GM06990 (cell line): Measurements from ENCODE around the gene PTPRN2.

Experiments used
- DNase-seq: peaks from one replicate; pipeline ENCODE4 v3.0.0-alpha.2; 2011; ENCODE audit not compliant: insufficient read length; ENCODE audit errors: extremely low read depth
- H3K27me3 ChIP-seq: replicated peaks from 2 replicates; pipeline ENCODE4 v1.6.0; 2011; ENCODE audit warnings: low read length; ENCODE audit not compliant: control insufficient read depth, insufficient read depth
- H3K36me3 ChIP-seq: 2 replicates; pipeline ENCODE4 v1.5.1; 2011; ENCODE audit warnings: low read length; ENCODE audit not compliant: control insufficient read depth, insufficient read depth
- H3K4me3 ChIP-seq: replicated peaks from 2 replicates; pipeline ENCODE4 v1.5.1; 2011; ENCODE audit warnings: low read depth, mild to moderate bottlenecking, control low read depth, low read length
- CTCF ChIP-seq: IDR thresholded peaks from 2 replicates; pipeline ENCODE4 v1.5.1; 2011; ENCODE audit warnings: low read length, control low read depth, mild to moderate bottlenecking, inconsistent platforms; ENCODE audit not compliant: insufficient read depth, poor library complexity, severe bottlenecking

The PTPRN2 gene

DNA sequence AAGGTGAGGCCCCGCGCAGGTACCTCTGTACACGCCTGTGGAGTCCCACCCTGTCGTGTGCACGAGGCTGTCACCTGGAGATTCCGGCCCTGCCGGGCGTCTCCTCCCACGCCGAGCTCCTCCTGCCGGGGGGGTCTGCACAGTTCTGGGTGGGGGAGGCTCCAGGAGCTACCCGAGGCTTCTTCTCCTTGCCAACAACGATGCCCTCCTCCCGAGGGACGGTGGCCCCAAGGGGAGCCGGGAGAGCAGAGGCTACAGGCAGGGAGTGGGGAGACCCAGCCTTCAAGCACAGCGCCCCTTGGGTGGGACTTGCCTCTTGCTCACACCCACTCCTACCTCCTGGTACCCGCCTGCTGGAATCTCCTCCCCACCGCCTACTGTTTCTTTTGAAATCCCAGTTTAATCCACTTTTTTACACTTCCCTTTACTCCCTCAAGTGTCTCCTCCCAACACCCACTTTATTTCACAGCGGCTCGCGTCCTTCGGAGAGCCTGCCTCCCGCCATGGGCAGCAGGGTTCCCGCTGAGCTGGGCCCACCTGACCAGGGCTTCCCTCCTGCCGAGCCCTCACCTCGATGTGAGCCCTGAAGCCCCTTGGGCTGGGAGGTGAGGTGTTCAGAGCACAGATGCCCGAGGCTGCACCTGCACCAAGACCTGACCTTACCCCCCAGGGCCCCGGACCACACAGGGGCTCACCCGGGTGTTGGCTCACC is 912.8 kb downstream of the PTPRN2 start:
- DNase-seq: no peak
- Histone ChIP-seq H3K36me3 (no peaks in the 10 kb centered on the region), H3K4me3 (no peak overlapping the region), H3K27me3 (no peaks in the 10 kb centered on the region)
- TF ChIP-seq CTCF: no peak

DNA sequence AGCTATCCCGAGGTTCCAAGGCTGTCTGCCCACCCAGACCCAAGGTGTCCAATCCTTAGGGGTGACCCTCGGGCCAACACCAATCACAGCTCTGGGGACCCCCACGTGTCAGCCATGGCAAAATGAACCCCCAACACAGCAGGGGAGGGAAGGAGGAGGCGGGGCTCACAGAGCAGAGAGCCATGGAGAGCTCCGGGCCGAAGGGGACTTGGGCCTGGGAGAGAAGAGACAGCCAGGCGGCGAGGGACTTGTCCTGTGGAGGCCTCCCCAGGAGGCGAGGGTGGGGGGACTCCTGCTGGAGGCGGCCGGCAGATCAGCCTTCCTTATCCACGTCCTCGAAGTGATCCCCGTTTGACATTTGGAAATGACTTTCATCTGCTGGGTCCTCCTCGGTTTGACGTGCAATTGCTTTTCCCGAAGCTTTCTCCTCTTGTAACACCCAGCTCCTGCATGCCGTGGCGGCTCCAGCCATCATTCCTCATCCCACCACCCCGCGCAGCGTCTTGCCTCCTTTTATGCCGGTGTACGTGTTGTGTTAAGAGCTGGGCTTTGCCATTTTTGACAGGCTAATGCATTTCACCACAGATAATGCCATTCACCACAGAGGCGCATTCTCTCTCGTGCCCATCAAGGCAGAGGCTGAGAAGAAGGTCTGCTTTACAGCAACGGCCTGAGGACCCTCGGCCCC is 913.5 kb downstream of the PTPRN2 start:
- no peak for TF ChIP-seq CTCF
- Histone ChIP-seq H3K27me3 (no peaks in the 10 kb centered on the region), H3K4me3 (no peak overlapping the region), H3K36me3 (no peaks in the 10 kb centered on the region)
- DNase-seq: no peak

- Histone ChIP-seq H3K36me3 (no peaks in the 10 kb centered on the region), H3K27me3 (no peaks in the 10 kb centered on the region), H3K4me3 (no peak overlapping the region)
- DNase-seq: no peak
- TF ChIP-seq CTCF: no peak
Observed at GRCh38 chr7:157673573-157673972, 914.0 kb downstream of the PTPRN2 start.

DNA sequence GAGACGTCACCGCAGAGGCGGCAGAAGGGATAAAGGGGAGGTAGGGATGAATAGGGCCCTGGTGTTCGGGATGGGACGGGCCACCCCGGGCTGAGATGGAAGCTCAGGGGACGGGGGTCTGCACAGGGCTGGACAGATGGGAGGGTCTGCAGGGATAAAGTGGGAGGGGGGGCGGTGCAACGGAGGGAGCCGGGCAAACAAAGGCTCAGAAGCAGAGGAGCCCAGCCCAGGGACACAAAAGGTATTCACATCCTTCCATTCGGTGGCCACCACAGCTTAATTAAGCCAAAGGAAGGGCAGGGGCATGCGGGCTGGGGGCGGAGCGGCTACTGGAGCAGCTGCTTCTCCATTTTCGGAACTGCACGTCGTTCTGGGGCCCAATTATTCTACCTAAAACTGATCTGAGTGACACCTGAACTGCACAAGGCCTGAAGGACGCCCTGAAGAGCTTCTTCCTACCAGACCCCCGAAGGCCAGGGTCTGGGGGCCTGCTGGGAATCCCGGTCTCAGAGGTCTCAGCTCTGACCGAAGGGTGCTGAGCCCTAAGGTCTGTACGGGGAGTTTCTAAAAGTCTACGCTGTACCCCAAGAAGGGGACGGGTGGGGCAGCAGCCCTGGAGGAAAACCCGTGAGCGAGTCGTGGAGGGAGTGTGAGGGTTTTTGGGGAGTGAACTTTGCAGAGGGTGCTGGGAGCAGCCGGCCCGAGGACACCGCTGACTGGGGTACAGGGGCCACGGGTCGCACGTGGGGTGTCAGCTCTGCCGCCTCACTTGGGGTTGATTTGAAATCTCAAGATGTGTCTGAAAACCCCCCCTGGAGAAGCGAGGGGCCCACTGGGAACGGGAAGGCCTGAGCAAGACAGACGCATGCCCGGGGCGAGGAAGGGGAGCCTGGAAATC is 916.0 kb downstream of the PTPRN2 start:
- H3K27me3 ChIP-seq: no peaks in the 10 kb centered on the region
- no peak overlapping the region for H3K4me3 ChIP-seq
- H3K36me3 ChIP-seq: no peaks in the 10 kb centered on the region

More for the DNA sequence above, 916.0 kb downstream of the PTPRN2 start:
- TF ChIP-seq CTCF: no peak
- no peak for DNase-seq
